ENCODE measurements around the gene GPR183. TPM values are rescaled to one million over a fixed set of nuclear protein-coding genes. Genes with fewer than 3 reads are reported as not detected.

The GPR183 gene
- total RNA-seq, 4 donors from 2014 or later, result 11.9 to 32.1 (median 22.3) TPM

- no peak overlapping the region for H3K27ac ChIP-seq (replicated peaks in 1 of 4)
- WGBS, result 83% methylated on average over 2 of the region's 2 CpGs
- H3K4me1 ChIP-seq, result peaks cover 6 to 17% (median 11%) of the 10 kb centered on the region in 4 donors
- intact Hi-C loops (cut with DNase I), result no loop called here
- DNase-seq (ENCODE audit: extremely low spot score), result no peak
- peaks cover 0 to 6% (median 3%) of the 10 kb centered on the region in 4 donors for H3K36me3 ChIP-seq
- TF ChIP-seq CTCF (IDR thresholded peaks at IDR 0.05) (no peak), EP300 (IDR thresholded peaks at IDR 0.05) (no peak), POLR2A (IDR thresholded peaks at IDR 0.05; ENCODE audit: low read depth) (no peak), POLR2AphosphoS5 (IDR thresholded peaks at IDR 0.05) (no peak)
- H3K27me3 ChIP-seq, result no peaks in the 10 kb centered on the region
- H3K4me3 ChIP-seq, result no peak overlapping the region
- H3K9me3 ChIP-seq, result no peaks in the 10 kb centered on the region
Measured at GRCh38 chr13:99256283-99256682, 50.9 kb downstream of the GPR183 start.

DNA sequence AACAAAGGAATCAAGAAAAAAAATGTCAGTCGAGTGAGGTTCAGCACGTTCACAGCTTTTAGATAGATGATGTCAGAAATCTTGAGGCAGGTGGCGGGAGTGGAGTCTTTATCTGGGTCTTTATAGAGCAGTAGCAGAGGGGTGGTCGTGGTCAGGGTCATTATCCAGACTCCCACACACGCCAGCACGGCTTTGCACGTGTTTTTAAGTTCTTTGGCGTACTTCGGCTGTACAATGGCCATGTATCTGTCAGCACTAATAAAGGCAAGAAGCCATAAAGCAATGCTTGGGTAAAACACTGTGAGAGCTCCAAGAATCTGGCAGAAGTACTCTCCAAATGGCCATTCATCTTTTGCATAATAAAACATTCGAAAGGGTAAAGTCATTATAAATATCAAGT, 51.9 kb downstream of the GPR183 start:
- peaks cover 6 to 17% (median 11%) of the 10 kb centered on the region in 4 donors for H3K4me1 ChIP-seq
- TF ChIP-seq POLR2A (IDR thresholded peaks at IDR 0.05; ENCODE audit: low read depth) (no peak), CTCF (IDR thresholded peaks at IDR 0.05) (no peak), EP300 (IDR thresholded peaks at IDR 0.05) (no peak), POLR2AphosphoS5 (IDR thresholded peaks at IDR 0.05) (no peak)
- H3K9me3 ChIP-seq, result no peaks in the 10 kb centered on the region
- WGBS, result 72% methylated on average over 10 of the region's 10 CpGs
- H3K27me3 ChIP-seq, result no peaks in the 10 kb centered on the region
- peaks cover 0 to 6% (median 3%) of the 10 kb centered on the region in 4 donors for H3K36me3 ChIP-seq
- no peak overlapping the region for H3K27ac ChIP-seq (replicated peaks in 1 of 4)
- no peak overlapping the region for H3K4me3 ChIP-seq
- intact Hi-C loops (cut with DNase I), result no loop called here
- DNase-seq (ENCODE audit: extremely low spot score), result no peak

GRCh38 chr13:99254830-99255229, 52.4 kb downstream of the GPR183 start:
- TF ChIP-seq CTCF (IDR thresholded peaks at IDR 0.05) (no peak), POLR2A (IDR thresholded peaks at IDR 0.05; ENCODE audit: low read depth) (no peak), EP300 (IDR thresholded peaks at IDR 0.05) (no peak), POLR2AphosphoS5 (IDR thresholded peaks at IDR 0.05) (no peak)
- Histone ChIP-seq H3K27me3 (no peaks in the 10 kb centered on the region), H3K36me3 (peaks cover 0 to 6% (median 3%) of the 10 kb centered on the region in 4 donors), H3K4me1 (peaks cover 6 to 17% (median 11%) of the 10 kb centered on the region in 4 donors), H3K9me3 (no peaks in the 10 kb centered on the region), H3K4me3 (no peak overlapping the region), H3K27ac (replicated peaks in 1 of 4) (no peak overlapping the region)
- intact Hi-C loops (cut with DNase I), result no loop called here
- 74% methylated on average over 14 of the region's 14 CpGs for WGBS
- DNase-seq (ENCODE audit: extremely low spot score), result no peak

DNA sequence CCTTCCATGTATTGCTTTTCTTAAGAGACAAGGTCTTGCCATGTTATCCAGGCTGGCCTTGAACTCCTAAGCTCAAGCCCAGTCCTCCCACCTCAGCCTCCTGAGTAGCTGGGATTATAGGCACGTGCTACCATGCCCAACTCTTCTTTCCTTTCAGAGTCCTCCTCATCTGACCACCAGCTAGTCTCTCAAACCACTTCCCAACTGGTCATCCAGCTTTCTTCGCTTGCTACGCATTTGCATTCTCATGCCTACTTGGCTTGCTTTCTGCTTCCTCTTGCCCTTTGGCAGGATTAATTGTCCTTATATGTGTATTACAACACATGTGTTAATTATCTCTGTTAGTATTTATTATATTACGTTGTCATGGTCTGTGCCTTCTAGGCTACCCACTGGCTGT, 55.3 kb downstream of the GPR183 start:
- Histone ChIP-seq H3K27ac (replicated peaks in 1 of 4) (no peak overlapping the region), H3K9me3 (no peaks in the 10 kb centered on the region), H3K4me1 (peaks cover 3 to 16% (median 10%) of the 10 kb centered on the region in 4 donors), H3K36me3 (peaks cover 0 to 21% (median 7%) of the 10 kb centered on the region in 4 donors), H3K4me3 (no peak overlapping the region), H3K27me3 (no peaks in the 10 kb centered on the region)
- intact Hi-C loops (cut with DNase I), result no loop called here
- 91% methylated on average over 4 of the region's 4 CpGs for WGBS
- TF ChIP-seq EP300 (IDR thresholded peaks at IDR 0.05) (no peak), POLR2A (IDR thresholded peaks at IDR 0.05; ENCODE audit: low read depth) (no peak), CTCF (IDR thresholded peaks at IDR 0.05) (no peak), POLR2AphosphoS5 (IDR thresholded peaks at IDR 0.05) (no peak)
- DNase-seq (ENCODE audit: extremely low spot score), result no peak
